HCT116 (cell line): ENCODE data around the gene INS. TPM values are rescaled to one million over a fixed set of nuclear protein-coding genes. Genes with fewer than 3 reads are reported as not detected.

Experiments
- ATAC-seq: fragments of 200-7000 bp; cut with Tn5 transposase; 2 replicates; pipeline ENCODE4 v1.9.1; 2020; ENCODE audit warnings: mild to moderate bottlenecking, moderate library complexity
- BruUV-seq: library from RNA; stranded (reverse); fragments of 400-500 nt; replicated peaks from 2 replicates; lab custom pipeline; 2021; lab: Mats Ljungman, UMichigan
- CTCF ChIA-PET: fragments of 300-600 bp; sonication (Branson Sonifier 250); formaldehyde crosslinking; loops from one replicate; lab custom pipeline; 2021; ENCODE audit warnings: antibody characterized with exemption; lab: Charles Lee
- POLR2A ChIA-PET: fragments of 300-600, 350-600 bp; sonication (Branson Sonifier 250); formaldehyde crosslinking; loops from one replicate; lab custom pipeline; 2021; ENCODE audit warnings: antibody characterized with exemption; lab: Charles Lee
- RAD21 ChIA-PET, 2 experiments: fragments of 300-600 bp; sonication (Branson Sonifier 250); formaldehyde crosslinking; loops; one replicate each; lab custom pipeline; 2023; ENCODE audit warnings: low total read pairs in 2 of 2; ENCODE audit not compliant: uncharacterized antibody in 2 of 2, unreplicated experiment in 2 of 2, low non-redundant PET in 1 of 2; lab: Charles Lee
- DNase-seq: peaks from one replicate; pipeline ENCODE4 v3.0.0-alpha.2; 2010; ENCODE audit warnings: low read depth, low spot score
- H2AFZ ChIP-seq: fragments of 200-600 bp; shearing (Covaris generic), sonication (generic); 2 replicates; pipeline ENCODE4 v1.6.1; 2017; ENCODE audit warnings: low read depth, mixed run types, mixed read lengths, antibody characterized with exemption, low read length; ENCODE audit not compliant: poor library complexity, severe bottlenecking
- H3K27ac ChIP-seq: 2 replicates; pipeline ENCODE4 v1.5.1; 2012; ENCODE audit warnings: low read depth, low read length
- H3K27me3 ChIP-seq: fragments of 200-600 bp; sonication (generic); 2 replicates; pipeline ENCODE4 v1.6.1; 2016; ENCODE audit warnings: mixed run types, low read length, mixed read lengths; ENCODE audit not compliant: insufficient read depth
- H3K36me3 ChIP-seq, 2 experiments: fragments of 200-500 bp in 1 of 2; fragments of 200-600 bp in 1 of 2; sonication (Bioruptor generic) in 1 of 2; sonication (generic) in 1 of 2; 2 replicates each; pipeline versions ENCODE4 v1.5.1 to v1.6.1; 2014 to 2016; ENCODE audit warnings: low read length in 2 of 2, inconsistent platforms in 1 of 2, mixed read lengths in 1 of 2, mixed run types in 1 of 2; ENCODE audit not compliant: insufficient read depth in 2 of 2, control insufficient read depth in 1 of 2
- H3K4me1 ChIP-seq, 2 experiments: fragments of 200-600 bp in 1 of 2; sonication (generic) in 1 of 2; 2 replicates each; pipeline versions ENCODE4 v1.5.1 to v1.6.1; 2012 to 2017; ENCODE audit warnings: low read length in 2 of 2, inconsistent platforms in 1 of 2, mild to moderate bottlenecking in 1 of 2, mixed read lengths in 1 of 2, mixed run types in 1 of 2, moderate library complexity in 1 of 2; ENCODE audit not compliant: insufficient read depth in 2 of 2, control insufficient read depth in 1 of 2
- H3K4me2 ChIP-seq: fragments of 200-600 bp; sonication (generic); 2 replicates; pipeline ENCODE4 v1.6.1; 2017; ENCODE audit warnings: mixed run types, low read length, mixed read lengths
- H3K4me3 ChIP-seq, 2 experiments: fragments of 200-600 bp in 1 of 2; sonication (generic) in 1 of 2; replicated peaks in 1 of 2; 2 replicates each; pipeline ENCODE4 v1.5.1; 2011 to 2016; ENCODE audit warnings: low read length in 2 of 2, control low read depth in 1 of 2, low read depth in 1 of 2, mild to moderate bottlenecking in 1 of 2, mixed read lengths in 1 of 2, mixed run types in 1 of 2
- H3K79me2 ChIP-seq: fragments of 200-600 bp; sonication (generic); 2 replicates; pipeline ENCODE4 v1.6.1; 2017; ENCODE audit warnings: mild to moderate bottlenecking, mixed run types, low read length, moderate library complexity, mixed read lengths; ENCODE audit not compliant: insufficient read depth
- H3K9ac ChIP-seq: fragments of 200-600 bp; sonication (generic); 2 replicates; pipeline ENCODE4 v1.6.1; 2016; ENCODE audit warnings: low read length, mixed read lengths
- H3K9me2 ChIP-seq: fragments of 200-600 bp; sonication (generic), shearing (Covaris generic); 2 replicates; pipeline ENCODE4 v1.6.1; 2017; ENCODE audit warnings: mixed run types, mild to moderate bottlenecking, moderate library complexity; ENCODE audit not compliant: insufficient read depth
- H3K9me3 ChIP-seq, 2 experiments: fragments of 200-500 bp in 1 of 2; fragments of 200-600 bp in 1 of 2; sonication (Bioruptor generic) in 1 of 2; sonication (generic) in 1 of 2; 2 replicates each; pipeline ENCODE4 v1.6.1; 2014 to 2017; ENCODE audit warnings: low read length in 2 of 2, mixed read lengths in 2 of 2, inconsistent platforms in 1 of 2, low read depth in 1 of 2, mild to moderate bottlenecking in 1 of 2, mixed run types in 1 of 2, moderate library complexity in 1 of 2; ENCODE audit not compliant: control insufficient read depth in 1 of 2, insufficient read depth in 1 of 2
- H4K20me1 ChIP-seq: fragments of 200-600 bp; sonication (generic), shearing (Covaris generic); 2 replicates; pipeline ENCODE4 v1.6.1; 2017; ENCODE audit warnings: mixed run types, mild to moderate bottlenecking, moderate library complexity; ENCODE audit not compliant: insufficient read depth
- CBX3 ChIP-seq: IDR thresholded peaks from 2 replicates; pipeline ENCODE4 v1.6.1; 2012; ENCODE audit warnings: low read depth
- CEBPB ChIP-seq: IDR thresholded peaks from 2 replicates; pipeline ENCODE4 v1.6.1; 2012; ENCODE audit warnings: low read depth
- ELF1 ChIP-seq: IDR thresholded peaks from 2 replicates; pipeline ENCODE4 v1.6.1; 2012; ENCODE audit warnings: low read depth, borderline replicate concordance
- EZH2 ChIP-seq: fragments of 200-600 bp; sonication (generic); IDR thresholded peaks from 2 replicates; pipeline ENCODE4 v1.6.1; 2017; ENCODE audit warnings: antibody characterized with exemption, mixed run types
- FOSL1 ChIP-seq: IDR thresholded peaks from 2 replicates; pipeline ENCODE4 v1.6.1; 2012; ENCODE audit warnings: low read depth
- JUND ChIP-seq: IDR thresholded peaks from 2 replicates; pipeline ENCODE4 v1.6.1; 2012
- POLR2AphosphoS5 ChIP-seq: IDR thresholded peaks from 2 replicates; pipeline ENCODE4 v1.6.1; 2011; ENCODE audit warnings: mild to moderate bottlenecking, low read depth, low read length, moderate library complexity
- RAD21 ChIP-seq: IDR thresholded peaks from 2 replicates; pipeline ENCODE4 v1.6.1; 2012; ENCODE audit warnings: low read depth, mild to moderate bottlenecking
- SIN3A ChIP-seq: IDR thresholded peaks from 2 replicates; pipeline ENCODE4 v1.6.1; 2012; ENCODE audit warnings: low read depth
- SP1 ChIP-seq: IDR thresholded peaks from 2 replicates; pipeline ENCODE4 v1.6.1; 2012; ENCODE audit warnings: low read depth
- SRF ChIP-seq: IDR thresholded peaks from 2 replicates; pipeline ENCODE4 v1.6.1; 2012; ENCODE audit warnings: low read depth
- YY1 ChIP-seq: IDR thresholded peaks from 2 replicates; pipeline ENCODE4 v1.6.1; 2011; ENCODE audit warnings: low read length, low read depth, moderate library complexity, mild to moderate bottlenecking; ENCODE audit not compliant: insufficient replicate concordance; ENCODE audit errors: extremely low read depth
- ZNF274 ChIP-seq: fragments of 200-500 bp; sonication (Bioruptor generic); IDR thresholded peaks from 2 replicates; pipeline ENCODE4 v1.6.1; 2014; ENCODE audit warnings: mild to moderate bottlenecking, low read depth, low read length, inconsistent platforms
- intact Hi-C: fragments of 100-400 bp; cut with micrococcal nuclease; formaldehyde crosslinking; loops from 2 replicates; pipeline ENCODE4 v1.10.0; 2022
- total RNA-seq: library from RNA; stranded (reverse); gene quantifications from one replicate; pipeline ENCODE4 v1.2.1, GENCODE V29; 2021; ENCODE audit not compliant: unreplicated experiment
- TF ChIP-seq, protein P1 (sequence below): IDR thresholded peaks from 2 replicates; pipeline ENCODE4 v1.6.1; 2011; ENCODE audit warnings: mild to moderate bottlenecking, low read length, moderate library complexity; ENCODE audit not compliant: insufficient replicate concordance; ENCODE audit errors: extremely low read depth

Gene INS
- total RNA-seq, 1 experiment from 2014 or later = 0.44 TPM

DNA sequence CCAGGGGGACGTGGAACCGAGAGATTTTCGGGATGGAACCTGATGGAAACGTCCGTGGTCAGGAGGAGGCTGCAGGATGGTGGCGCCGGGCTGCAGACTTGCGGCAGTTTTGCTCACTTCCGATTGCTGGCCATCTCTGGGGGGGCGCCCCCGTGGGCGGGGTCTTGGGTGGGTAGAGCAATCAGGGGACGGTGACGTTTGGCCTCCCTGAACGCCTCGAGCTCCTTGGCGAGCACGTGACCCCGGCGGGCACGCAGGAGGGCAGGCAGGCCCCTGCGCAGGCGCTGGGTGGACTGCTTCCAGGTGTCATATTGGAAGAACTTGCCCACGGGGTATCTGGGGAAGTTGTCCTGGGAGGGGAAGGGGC, 28.2 kb downstream of the INS start:
- H3K36me3 ChIP-seq = no peaks in the 10 kb centered on the region
- no peaks in the 10 kb centered on the region for H3K9me2 ChIP-seq
- ChIA-PET CTCF (no interaction called here), RAD21 (no interaction called here), POLR2A (no interaction called here)
- no peaks in the 10 kb centered on the region for H3K27me3 ChIP-seq
- peaks cover 0 to 11% of the 10 kb centered on the region in 2 experiments; a peak in 2 of 4 replicates for H3K4me1 ChIP-seq
- no peak overlapping the region for H3K27ac ChIP-seq
- intact Hi-C loops = no loop called here
- DNase-seq (no peak), ATAC-seq (no peak)
- no peak overlapping the region for H3K9ac ChIP-seq
- no peaks in the 10 kb centered on the region for H3K79me2 ChIP-seq
- H4K20me1 ChIP-seq = no peaks in the 10 kb centered on the region
- no peak overlapping the region for H2AFZ ChIP-seq
- no peaks in the 10 kb centered on the region for H3K9me3 ChIP-seq
- TF ChIP-seq SRF (no peak), RAD21 (no peak), SP1 (no peak), SIN3A (no peak), ELF1 (no peak), FOSL1 (no peak), YY1 (no peak), POLR2AphosphoS5 (no peak), CBX3 (no peak), JUND (no peak), ZNF274 (no peak)
- no peak overlapping the region for H3K4me3 ChIP-seq
- BruUV-seq = no TSS peak
- H3K4me2 ChIP-seq = no peak overlapping the region

DNA sequence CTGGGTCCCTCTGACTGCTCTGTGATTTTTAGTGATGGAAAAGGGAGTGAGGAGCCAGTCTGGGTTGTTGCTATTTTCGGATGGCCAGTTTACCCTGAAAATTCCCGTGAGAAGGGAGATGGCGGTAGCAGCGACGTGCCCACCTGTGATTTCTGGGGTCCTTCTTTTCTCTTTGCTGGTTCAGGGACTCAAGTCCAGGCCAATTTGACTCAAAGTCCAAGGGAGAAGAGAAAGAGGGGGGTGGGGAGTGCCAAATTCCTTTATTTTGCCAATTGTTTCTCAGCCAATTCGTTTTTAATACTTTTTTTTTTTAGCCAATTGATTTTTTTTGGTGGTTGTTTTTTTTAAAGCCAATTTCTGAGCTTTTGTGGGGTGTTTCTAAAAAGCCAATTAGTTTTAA, 28.8 kb downstream of the INS start:
- Histone ChIP-seq H3K79me2 (no peaks in the 10 kb centered on the region), H3K9ac (no peak overlapping the region), H3K9me2 (no peaks in the 10 kb centered on the region), H3K4me1 (peaks cover 0 to 5% of the 10 kb centered on the region in 2 experiments; a peak in 2 of 4 replicates), H2AFZ (no peak overlapping the region), H3K4me3 (no peak overlapping the region), H3K27ac (no peak overlapping the region)
- intact Hi-C loops = no loop called here
- POLR2A ChIA-PET = no interaction called here
- DNase-seq = no peak
- no peak for TF ChIP-seq EZH2
- TF ChIP-seq, protein P1, sequence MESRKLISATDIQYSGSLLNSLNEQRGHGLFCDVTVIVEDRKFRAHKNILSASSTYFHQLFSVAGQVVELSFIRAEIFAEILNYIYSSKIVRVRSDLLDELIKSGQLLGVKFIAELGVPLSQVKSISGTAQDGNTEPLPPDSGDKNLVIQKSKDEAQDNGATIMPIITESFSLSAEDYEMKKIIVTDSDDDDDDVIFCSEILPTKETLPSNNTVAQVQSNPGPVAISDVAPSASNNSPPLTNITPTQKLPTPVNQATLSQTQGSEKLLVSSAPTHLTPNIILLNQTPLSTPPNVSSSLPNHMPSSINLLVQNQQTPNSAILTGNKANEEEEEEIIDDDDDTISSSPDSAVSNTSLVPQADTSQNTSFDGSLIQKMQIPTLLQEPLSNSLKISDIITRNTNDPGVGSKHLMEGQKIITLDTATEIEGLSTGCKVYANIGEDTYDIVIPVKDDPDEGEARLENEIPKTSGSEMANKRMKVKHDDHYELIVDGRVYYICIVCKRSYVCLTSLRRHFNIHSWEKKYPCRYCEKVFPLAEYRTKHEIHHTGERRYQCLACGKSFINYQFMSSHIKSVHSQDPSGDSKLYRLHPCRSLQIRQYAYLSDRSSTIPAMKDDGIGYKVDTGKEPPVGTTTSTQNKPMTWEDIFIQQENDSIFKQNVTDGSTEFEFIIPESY = no peak
- TF ChIP-seq ZNF274 = no peak
- TF ChIP-seq POLR2AphosphoS5 = no peak
- no peak for TF ChIP-seq CEBPB
- TF ChIP-seq, all 23 proteins: peak for 0
- CTCF ChIA-PET = no interaction called here
- RAD21 ChIA-PET = no interaction called here
- TSS peak; percentile 65 for BruUV-seq
- Histone ChIP-seq H3K4me2 (no peak overlapping the region), H3K27me3 (no peaks in the 10 kb centered on the region), H4K20me1 (no peaks in the 10 kb centered on the region), H3K9me3 (no peaks in the 10 kb centered on the region), H3K36me3 (no peaks in the 10 kb centered on the region)
- ATAC-seq = no peak
